Breast epithelium (tissue), 3 donors: ENCODE measurements around the gene DARS2.

Experiments used
- CTCF ChIP-seq, 3 donors: fragments of 450-650 bp; IDR thresholded peaks; one replicate each; pipeline ENCODE4 v1.5.1; 2016 to 2017; ENCODE audit warnings: antibody characterized with exemption in 3 of 3, mild to moderate bottlenecking in 3 of 3, moderate library complexity in 3 of 3
- POLR2A ChIP-seq: fragments of 450-650 bp; IDR thresholded peaks from one replicate; pipeline ENCODE4 v1.6.1; 2016; ENCODE audit warnings: antibody characterized with exemption, mild to moderate bottlenecking, moderate library complexity
- POLR2AphosphoS5 ChIP-seq, 3 donors: sonication (generic); formaldehyde crosslinking; IDR thresholded peaks; one replicate each; pipeline ENCODE4 v1.6.1; 2017; ENCODE audit warnings: antibody characterized with exemption in 3 of 3

- TF ChIP-seq CTCF (IDR thresholded peaks at IDR 0.05): no peak
- TF ChIP-seq POLR2A: no peak
- no peak for TF ChIP-seq POLR2AphosphoS5 (IDR thresholded peaks at IDR 0.05)
Observed at GRCh38 chr1:173869021-173869359, 44.5 kb downstream of the DARS2 start.
